Smooth muscle cell (in vitro differentiated cells): ENCODE data around the gene ATP11A. TPM values are rescaled to one million over a fixed set of nuclear protein-coding genes. Genes with fewer than 3 reads are reported as not detected.

Experiments used
- DNase-seq: peaks from one replicate; lab custom pipeline; 2025; ENCODE audit not compliant: unreplicated experiment; lab: John Stamatoyannopoulos, UW
- H2AFZ ChIP-seq: fragments of 200-600 bp; sonication (generic); 2 replicates; pipeline ENCODE4 v1.6.0; 2016; ENCODE audit warnings: antibody characterized with exemption, low read depth, mild to moderate bottlenecking
- H3F3A ChIP-seq: fragments of 200-600 bp; sonication (generic); 2 replicates; pipeline ENCODE4 v1.6.0; 2017; ENCODE audit warnings: antibody characterized with exemption, low read depth
- H3K27ac ChIP-seq: fragments of 200-600 bp; sonication (generic); 2 replicates; pipeline ENCODE4 v1.5.1; 2016; ENCODE audit warnings: low read depth, mild to moderate bottlenecking
- H3K27me3 ChIP-seq: fragments of 200-600 bp; sonication (generic); 2 replicates; pipeline ENCODE4 v1.6.1; 2016; ENCODE audit warnings: low read depth, mild to moderate bottlenecking
- H3K36me3 ChIP-seq: fragments of 200-600 bp; sonication (generic); 2 replicates; pipeline ENCODE4 v1.5.1; 2016; ENCODE audit warnings: low read depth
- H3K4me1 ChIP-seq: fragments of 200-600 bp; sonication (generic); 2 replicates; pipeline ENCODE4 v1.5.1; 2016; ENCODE audit warnings: low read depth
- H3K4me2 ChIP-seq: fragments of 200-600 bp; sonication (generic); 2 replicates; pipeline ENCODE4 v1.6.0; 2016; ENCODE audit warnings: mild to moderate bottlenecking
- H3K4me3 ChIP-seq: fragments of 200-600 bp; sonication (generic); 2 replicates; pipeline ENCODE4 v1.5.1; 2016; ENCODE audit warnings: mild to moderate bottlenecking
- H3K79me2 ChIP-seq: fragments of 200-600 bp; sonication (generic); 2 replicates; pipeline ENCODE4 v1.6.0; 2016; ENCODE audit warnings: low read depth, mild to moderate bottlenecking
- H3K9ac ChIP-seq: fragments of 200-600 bp; sonication (generic); 2 replicates; pipeline ENCODE4 v1.6.0; 2016; ENCODE audit warnings: low read depth
- H3K9me3 ChIP-seq: fragments of 200-600 bp; sonication (generic); replicated peaks from 2 replicates; pipeline ENCODE4 v1.5.1; 2016; ENCODE audit warnings: low read depth
- H4K20me1 ChIP-seq: fragments of 200-600 bp; sonication (generic); 2 replicates; pipeline ENCODE4 v1.6.0; 2016; ENCODE audit warnings: low read depth
- WGBS: methylation state at CpG from one replicate; pipeline ENCODE4 v1.1.7; 2016; ENCODE audit warnings: low lambda C conversion rate; 5-methylcytosine and 5-hydroxymethylcytosine counted together
- polyA plus RNA-seq: library from polyadenylated mRNA; unstranded; fragments of >200 nt; fragmentation: Nextera tagmentation; extraction: Ambion mirVana; gene quantifications from 2 replicates; pipeline ENCODE4 v1.2.1, GENCODE V29; 2016
- total RNA-seq: library from RNA; depleted of rRNA; stranded (reverse); fragments of >200 nt; gene quantifications from 2 replicates; pipeline ENCODE4 v1.2.3, GENCODE V29; 2014
- TF ChIP-seq, protein P1 (sequence below): fragments of 200-600 bp; sonication (generic); IDR thresholded peaks from 2 replicates; pipeline ENCODE4 v1.5.1; 2017; ENCODE audit warnings: borderline replicate concordance, mild to moderate bottlenecking, antibody characterized with exemption; ENCODE audit not compliant: insufficient read depth, poor library complexity, severe bottlenecking

Gene ATP11A
- total and polyA plus RNA-seq, 2 experiments from 2014 or later, result 6.5 to 7.5 TPM

DNA sequence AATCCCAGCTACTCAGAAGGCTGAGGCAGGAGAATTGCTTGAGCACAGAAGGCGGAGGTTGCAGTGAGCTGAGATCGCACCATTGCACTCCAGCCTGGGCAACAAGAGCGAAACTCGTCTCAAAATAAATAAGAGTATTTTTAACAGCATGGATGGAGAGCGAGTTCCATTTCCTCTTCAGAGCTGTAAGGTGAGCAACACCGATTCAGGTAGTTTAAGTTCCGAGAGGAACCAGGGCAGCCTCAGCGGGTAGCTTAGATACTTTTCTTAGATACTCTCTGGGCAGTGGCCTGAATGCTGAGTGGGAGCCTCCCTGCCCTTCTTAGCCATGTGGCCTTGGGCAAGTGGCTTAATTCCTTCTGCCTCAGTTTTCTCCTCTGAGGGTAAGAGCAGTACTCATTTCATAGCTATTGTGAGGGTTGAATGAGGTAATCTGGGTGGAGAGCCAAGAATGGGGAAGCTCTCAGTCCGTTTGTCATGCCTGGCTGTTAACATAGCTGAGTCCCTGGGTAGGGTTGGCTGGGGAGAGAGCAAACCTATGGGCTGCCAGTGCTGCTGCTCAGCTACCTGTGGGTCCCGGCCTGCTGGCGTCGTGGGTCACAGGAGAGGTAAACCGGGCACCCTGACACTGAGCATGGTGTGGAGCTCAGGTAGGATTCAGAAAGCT lies 4.1 kb downstream of the ATP11A start:
- H2AFZ ChIP-seq, result no peak overlapping the region
- TF ChIP-seq, protein P1, sequence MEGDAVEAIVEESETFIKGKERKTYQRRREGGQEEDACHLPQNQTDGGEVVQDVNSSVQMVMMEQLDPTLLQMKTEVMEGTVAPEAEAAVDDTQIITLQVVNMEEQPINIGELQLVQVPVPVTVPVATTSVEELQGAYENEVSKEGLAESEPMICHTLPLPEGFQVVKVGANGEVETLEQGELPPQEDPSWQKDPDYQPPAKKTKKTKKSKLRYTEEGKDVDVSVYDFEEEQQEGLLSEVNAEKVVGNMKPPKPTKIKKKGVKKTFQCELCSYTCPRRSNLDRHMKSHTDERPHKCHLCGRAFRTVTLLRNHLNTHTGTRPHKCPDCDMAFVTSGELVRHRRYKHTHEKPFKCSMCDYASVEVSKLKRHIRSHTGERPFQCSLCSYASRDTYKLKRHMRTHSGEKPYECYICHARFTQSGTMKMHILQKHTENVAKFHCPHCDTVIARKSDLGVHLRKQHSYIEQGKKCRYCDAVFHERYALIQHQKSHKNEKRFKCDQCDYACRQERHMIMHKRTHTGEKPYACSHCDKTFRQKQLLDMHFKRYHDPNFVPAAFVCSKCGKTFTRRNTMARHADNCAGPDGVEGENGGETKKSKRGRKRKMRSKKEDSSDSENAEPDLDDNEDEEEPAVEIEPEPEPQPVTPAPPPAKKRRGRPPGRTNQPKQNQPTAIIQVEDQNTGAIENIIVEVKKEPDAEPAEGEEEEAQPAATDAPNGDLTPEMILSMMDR, result no peak

DNA sequence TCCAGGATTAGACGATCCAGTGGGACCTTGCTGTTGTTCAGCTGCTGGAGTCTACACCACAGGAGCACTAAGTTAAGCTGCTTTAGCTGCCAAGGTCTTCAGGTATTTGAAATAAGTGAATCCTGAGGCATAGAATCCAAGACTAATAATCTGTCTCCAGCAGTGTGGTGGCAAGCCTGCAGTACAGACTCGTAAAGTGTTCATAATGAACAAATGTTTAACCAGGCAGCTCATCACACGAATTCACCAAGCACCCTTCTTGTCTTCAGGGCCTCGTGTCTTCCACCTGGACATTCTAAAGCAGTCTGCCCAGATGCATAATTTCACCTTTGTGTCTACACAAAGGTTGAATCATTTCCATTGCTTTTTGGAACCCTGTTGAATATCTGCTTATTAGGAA lies 5.3 kb downstream of the ATP11A start:
- H2AFZ ChIP-seq, result no peak overlapping the region
- H3K79me2 ChIP-seq, result peaks cover 49% of the 10 kb centered on the region
- DNase-seq, result no peak
- H3K4me2 ChIP-seq, result no peak overlapping the region
- peaks cover 47% of the 10 kb centered on the region for H4K20me1 ChIP-seq
- H3K27ac ChIP-seq, result no peak overlapping the region
- H3K27me3 ChIP-seq, result no peaks in the 10 kb centered on the region
- no peak overlapping the region for H3K4me3 ChIP-seq
- no peaks in the 10 kb centered on the region for H3F3A ChIP-seq
- peaks cover 31% of the 10 kb centered on the region for H3K4me1 ChIP-seq
- H3K36me3 ChIP-seq, result no peaks in the 10 kb centered on the region
- H3K9me3 ChIP-seq, result no peaks in the 10 kb centered on the region
- TF ChIP-seq, protein P1, result no peak
- H3K9ac ChIP-seq, result no peak overlapping the region
- WGBS, result 78% methylated on average over 4 of the region's 4 CpGs

More for the DNA sequence above, 4.1 kb downstream of the ATP11A start:
- no peaks in the 10 kb centered on the region for H3K36me3 ChIP-seq
- 87% methylated on average over 13 of the region's 13 CpGs for WGBS
- no peak overlapping the region for H3K4me2 ChIP-seq
- peaks cover 44% of the 10 kb centered on the region for H4K20me1 ChIP-seq
- no peaks in the 10 kb centered on the region for H3K27me3 ChIP-seq
- H3K79me2 ChIP-seq, result peaks cover 39% of the 10 kb centered on the region
- no peak overlapping the region for H3K9ac ChIP-seq
- H3K27ac ChIP-seq, result no peak overlapping the region
- peaks cover 34% of the 10 kb centered on the region for H3K4me1 ChIP-seq
- H3F3A ChIP-seq, result no peaks in the 10 kb centered on the region
- DNase-seq, result no peak
- no peaks in the 10 kb centered on the region for H3K9me3 ChIP-seq
- no peak overlapping the region for H3K4me3 ChIP-seq

DNA sequence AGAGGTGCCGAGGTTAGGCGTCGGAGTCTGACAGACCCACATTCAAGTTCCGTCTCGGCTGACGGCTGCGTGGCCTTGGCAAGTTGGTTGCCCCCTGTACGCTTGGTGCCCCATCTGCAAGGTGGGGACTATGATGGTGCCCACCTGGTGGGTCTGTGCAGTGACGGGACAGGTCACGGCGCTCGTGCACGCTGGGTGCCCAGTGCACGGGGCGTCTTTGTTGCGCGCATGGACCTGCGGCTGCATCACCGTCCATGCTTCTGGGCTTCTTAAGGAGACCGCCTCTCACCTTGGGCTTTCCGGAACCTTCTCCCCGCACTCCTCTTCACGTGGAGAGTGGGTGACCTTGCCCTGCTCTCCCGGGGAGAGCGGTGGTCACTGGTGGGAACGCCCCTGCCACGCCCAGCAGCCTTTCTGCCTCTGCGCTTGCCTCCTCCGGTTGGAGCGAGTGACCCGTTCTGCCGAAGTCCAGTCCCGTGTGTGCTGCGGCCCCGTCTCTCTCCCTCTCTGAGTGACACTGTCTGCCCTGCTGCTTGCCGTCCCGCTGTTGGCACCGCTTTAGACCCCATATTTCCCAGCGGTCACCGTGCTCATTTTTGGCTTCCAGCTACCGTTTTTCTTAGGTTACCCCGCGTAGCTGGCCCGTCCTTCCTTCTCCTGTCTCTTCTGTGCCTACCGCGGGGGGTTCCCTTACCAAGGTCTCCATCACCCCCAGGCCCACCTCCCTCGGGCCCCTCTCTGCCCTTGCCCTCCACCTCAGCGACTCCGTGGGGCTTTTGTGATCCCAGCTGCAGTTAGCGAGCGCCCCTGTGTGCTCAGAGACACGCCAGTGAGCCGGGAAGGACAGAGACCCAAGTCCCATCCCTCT lies 6.4 kb downstream of the ATP11A start:
- Histone ChIP-seq H3K27ac (no peak overlapping the region), H3K9me3 (no peaks in the 10 kb centered on the region), H2AFZ (no peak overlapping the region), H3K36me3 (no peaks in the 10 kb centered on the region), H3F3A (no peaks in the 10 kb centered on the region), H3K4me2 (no peak overlapping the region), H4K20me1 (peaks cover 56% of the 10 kb centered on the region), H3K79me2 (peaks cover 59% of the 10 kb centered on the region), H3K4me1 (peaks cover 31% of the 10 kb centered on the region), H3K27me3 (no peaks in the 10 kb centered on the region), H3K4me3 (no peak overlapping the region), H3K9ac (no peak overlapping the region)
- TF ChIP-seq, protein P1, result no peak
- 98% methylated on average over 53 of the region's 53 CpGs for WGBS
- DNase-seq, result no peak
